ENCODE data around the gene ATP1A4.
"Not testable (repeated sequence)": the region's sequence is repeated elsewhere in the genome, so short reads cannot be mapped to it uniquely, and the experiment has no call there.

ATP1A4 gene

GRCh38 chr1:160123726-160124125 is 27.7 kb upstream of the ATP1A4 start:
- no peak for DNase-seq (ENCODE audit: low spot score)

- DNase-seq (ENCODE audit: low spot score): no peak
Observed at GRCh38 chr1:160124705-160125478, 26.5 kb upstream of the ATP1A4 start.

DNA sequence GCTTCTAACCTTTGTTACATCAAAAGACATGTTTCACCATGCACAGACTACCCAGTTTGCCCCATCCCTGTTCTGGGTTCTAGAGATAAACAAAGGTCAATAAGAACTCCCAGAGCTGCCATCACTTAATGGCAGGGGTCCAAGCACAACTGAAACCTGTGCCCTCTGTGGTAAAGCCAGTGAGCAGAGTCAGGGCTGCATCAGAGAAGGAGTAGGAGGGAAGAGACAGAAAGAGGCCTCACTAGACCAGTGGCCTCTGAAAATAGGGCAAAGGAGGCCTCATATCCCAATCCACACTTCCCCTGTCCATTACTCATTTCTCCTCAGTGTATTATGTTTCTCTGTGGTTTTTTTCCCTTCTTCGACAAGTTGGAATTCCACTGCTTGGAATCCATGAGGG is 25.7 kb upstream of the ATP1A4 start:
- DNase-seq (ENCODE audit: low spot score): no peak

DNA sequence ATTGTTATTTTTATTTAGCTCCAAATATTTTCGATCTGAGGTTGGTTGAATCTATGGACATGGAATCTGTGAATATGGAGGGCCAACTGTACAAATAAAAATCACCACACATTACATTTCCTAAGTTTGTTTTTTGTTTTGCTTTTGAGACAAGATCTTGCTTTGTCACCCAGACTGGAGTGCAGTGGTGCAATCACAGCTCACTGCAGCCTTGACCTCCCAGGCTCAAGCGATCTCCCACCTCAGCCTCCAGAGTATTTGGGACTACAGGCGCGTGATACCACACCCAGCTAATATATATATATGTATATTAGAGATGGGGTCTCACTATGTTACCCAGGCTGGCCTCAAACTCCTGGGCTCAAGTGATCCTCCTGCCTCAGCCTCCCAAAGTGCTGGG is 25.1 kb upstream of the ATP1A4 start:
- DNase-seq (ENCODE audit: low spot score): not testable (repeated sequence)

DNA sequence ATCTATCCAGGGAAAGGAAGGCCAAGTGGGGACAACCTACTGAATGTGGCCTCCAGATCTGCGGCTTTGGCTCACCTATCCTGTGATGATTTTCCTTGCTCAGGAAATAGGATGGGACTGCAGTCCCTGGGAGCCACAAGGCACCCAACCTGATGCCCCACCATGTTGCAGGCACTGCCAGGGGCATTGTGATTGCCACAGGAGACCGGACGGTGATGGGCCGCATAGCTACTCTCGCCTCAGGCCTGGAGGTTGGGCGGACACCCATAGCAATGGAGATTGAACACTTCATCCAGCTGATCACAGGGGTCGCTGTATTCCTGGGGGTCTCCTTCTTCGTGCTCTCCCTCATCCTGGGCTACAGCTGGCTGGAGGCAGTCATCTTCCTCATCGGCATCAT is 24.0 kb upstream of the ATP1A4 start:
- no peak for DNase-seq (ENCODE audit: low spot score)

DNA sequence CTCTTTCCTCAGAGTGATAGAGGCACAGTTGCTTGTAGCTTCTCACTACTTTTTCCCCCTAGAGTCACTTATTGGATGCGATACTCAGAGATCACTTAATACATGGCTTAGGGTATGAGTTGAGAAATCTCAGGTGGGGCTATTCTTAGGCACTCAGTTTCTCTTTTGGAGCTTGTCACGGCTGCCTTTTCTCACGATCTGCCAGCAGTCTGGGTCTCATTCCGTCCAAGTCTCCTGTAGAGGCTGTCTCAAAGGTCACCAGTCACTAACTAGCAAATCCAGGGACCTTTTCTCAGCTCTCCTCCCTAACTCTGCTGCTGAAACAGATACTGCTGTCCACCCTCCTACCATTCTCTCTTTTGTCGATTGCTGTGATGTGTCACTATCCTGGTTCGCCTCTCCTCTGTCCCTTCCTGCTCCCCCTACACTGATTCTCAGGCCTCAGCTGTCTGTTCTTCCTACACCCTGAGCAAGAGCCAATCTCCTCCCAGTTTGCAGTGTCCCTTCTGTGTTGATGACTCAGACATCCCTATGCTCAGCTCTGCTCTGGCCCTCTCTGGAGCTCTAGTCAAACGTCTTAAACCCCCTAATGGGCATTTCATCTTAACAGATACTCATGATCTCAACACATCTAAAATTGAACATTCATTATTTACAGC is 23.4 kb upstream of the ATP1A4 start:
- DNase-seq (ENCODE audit: low spot score): no peak

DNA sequence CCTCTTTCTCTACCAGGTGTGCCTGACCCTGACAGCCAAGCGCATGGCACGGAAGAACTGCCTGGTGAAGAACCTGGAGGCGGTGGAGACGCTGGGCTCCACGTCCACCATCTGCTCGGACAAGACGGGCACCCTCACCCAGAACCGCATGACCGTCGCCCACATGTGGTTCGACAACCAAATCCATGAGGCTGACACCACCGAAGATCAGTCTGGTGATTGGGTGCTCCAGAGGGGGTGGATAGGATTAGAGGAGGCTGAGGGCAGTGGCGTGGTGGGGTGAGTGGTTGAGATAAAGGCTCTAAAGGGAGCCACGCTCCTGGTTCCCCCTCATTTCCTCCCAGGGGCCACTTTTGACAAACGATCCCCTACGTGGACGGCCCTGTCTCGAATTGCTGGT is 22.8 kb upstream of the ATP1A4 start:
- no peak for DNase-seq (ENCODE audit: low spot score)

- no peak for DNase-seq (ENCODE audit: low spot score)
Observed at GRCh38 chr1:160129046-160129445, 22.4 kb upstream of the ATP1A4 start.

DNA sequence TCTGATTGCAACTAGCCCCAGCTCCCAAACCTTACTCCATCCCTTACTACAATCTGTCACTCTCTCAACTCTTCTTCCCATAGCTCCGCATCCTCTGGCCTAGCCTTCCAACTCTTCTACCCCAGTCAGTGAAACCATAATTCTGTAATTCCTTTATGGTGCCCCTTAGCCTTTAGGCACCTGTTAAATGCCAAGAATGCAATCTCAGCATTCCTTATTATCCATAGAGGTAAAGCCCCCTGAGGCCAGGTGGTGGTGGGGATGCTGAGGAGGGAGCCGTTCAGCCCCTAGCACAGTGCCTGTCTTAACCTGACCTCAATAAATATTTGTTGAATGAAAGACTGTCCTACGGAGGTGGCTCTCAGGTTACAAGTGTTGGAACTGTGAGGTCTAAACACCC is 21.8 kb upstream of the ATP1A4 start:
- DNase-seq (ENCODE audit: low spot score): no peak

DNA sequence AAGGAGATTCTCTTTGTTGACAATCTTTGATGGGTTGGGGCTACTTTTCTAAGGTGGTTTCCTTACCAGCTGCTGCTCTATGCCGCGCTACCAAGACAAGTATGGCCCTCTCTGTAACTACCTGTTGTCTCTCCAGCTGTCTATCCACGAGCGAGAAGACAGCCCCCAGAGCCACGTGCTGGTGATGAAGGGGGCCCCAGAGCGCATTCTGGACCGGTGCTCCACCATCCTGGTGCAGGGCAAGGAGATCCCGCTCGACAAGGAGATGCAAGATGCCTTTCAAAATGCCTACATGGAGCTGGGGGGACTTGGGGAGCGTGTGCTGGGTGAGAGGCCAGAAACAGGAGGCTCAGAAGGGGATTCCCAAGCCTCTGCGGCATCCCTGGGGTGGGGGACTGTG is 21.4 kb upstream of the ATP1A4 start:
- DNase-seq (ENCODE audit: low spot score): no peak

DNA sequence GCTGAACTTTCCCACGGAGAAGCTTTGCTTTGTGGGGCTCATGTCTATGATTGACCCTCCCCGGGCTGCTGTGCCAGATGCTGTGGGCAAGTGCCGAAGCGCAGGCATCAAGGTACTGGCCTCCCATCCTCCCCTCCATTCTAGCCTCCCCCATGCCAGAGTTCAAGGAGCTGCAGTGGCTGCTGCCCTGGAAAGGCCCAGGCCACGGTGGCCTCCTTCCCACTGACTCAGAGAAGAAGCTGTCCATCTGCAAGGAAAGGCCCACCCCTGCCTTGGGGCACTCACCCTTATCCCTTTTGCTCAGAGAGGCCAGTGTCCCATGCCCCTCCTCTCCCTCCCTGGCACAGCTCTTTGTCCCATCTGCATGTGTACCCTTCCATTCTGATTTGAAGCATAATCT is 20.9 kb upstream of the ATP1A4 start:
- no peak for DNase-seq (ENCODE audit: low spot score)

- no peak for DNase-seq (ENCODE audit: low spot score)
Observed at GRCh38 chr1:160130939-160131338, 20.5 kb upstream of the ATP1A4 start.

- DNase-seq (ENCODE audit: low spot score): no peak
Observed at GRCh38 chr1:160131803-160132565, 19.4 kb upstream of the ATP1A4 start.

- no peak for DNase-seq (ENCODE audit: low spot score)
Observed at GRCh38 chr1:160133990-160134770, 17.2 kb upstream of the ATP1A4 start.

GRCh38 chr1:160134791-160135572 is 16.4 kb upstream of the ATP1A4 start:
- DNase-seq (ENCODE audit: low spot score): no peak

- DNase-seq (ENCODE audit: low spot score): no peak
Observed at GRCh38 chr1:160136121-160136925, 15.1 kb upstream of the ATP1A4 start.

DNA sequence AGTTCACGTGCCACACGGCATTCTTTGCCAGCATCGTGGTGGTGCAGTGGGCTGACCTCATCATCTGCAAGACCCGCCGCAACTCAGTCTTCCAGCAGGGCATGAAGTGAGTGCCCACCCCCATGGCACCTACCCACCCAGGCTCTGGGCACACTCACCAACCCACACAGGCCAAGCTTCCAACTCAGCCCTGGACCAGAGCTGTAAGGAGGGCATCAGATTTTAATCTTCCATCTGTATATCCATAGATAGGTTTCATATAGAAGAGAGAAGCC is 14.5 kb upstream of the ATP1A4 start:
- DNase-seq (ENCODE audit: low spot score): no peak

- no peak for DNase-seq (ENCODE audit: low spot score)
Observed at GRCh38 chr1:160137216-160137862, 14.1 kb upstream of the ATP1A4 start.

DNA sequence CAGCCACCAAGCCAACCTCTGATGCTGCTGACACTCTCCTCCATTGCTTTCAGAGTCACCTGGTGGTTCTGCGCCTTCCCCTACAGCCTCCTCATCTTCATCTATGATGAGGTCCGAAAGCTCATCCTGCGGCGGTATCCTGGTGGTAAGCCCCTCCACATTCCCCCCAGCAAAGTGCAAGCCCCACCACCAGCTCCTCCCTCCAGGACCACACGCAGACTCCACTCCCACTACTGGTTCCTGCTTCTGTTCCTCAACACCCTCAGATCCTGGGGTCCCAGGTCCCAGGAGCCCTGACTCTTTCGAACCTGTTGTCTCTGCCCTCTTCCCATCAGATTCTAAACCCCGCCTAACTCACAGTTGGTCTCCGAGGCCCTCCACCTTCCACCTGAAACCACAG is 11.6 kb upstream of the ATP1A4 start:
- DNase-seq (ENCODE audit: low spot score): no peak

DNA sequence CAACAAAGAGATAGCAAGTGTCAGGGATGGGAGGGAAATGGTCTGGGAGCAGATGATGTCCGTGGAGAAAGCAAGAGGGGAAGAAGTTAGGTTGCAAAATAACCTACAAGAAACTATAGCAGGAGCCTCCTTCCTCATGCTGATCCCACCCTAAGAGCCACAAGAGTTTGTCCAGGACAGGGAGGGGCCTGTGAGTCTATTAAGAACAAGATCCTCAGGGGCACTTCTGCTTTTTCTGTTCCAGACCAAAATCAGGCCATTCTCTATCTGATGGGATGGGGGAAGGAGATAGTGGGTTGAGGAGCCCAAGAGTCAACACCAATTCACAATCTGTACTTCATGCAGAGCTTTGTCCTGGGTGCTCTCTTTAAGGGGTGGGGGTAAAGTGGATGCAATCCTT is 7.7 kb upstream of the ATP1A4 start:
- DNase-seq (ENCODE audit: low spot score): no peak

All from hematopoietic multipotent progenitor cell treated with erythropoietin and hydrocortisone succinate and interleukin-3 and kit ligand, for 15 days (in vitro differentiated cells).